Effector CD4-positive, alpha-beta T cell (primary cell): ENCODE data around the gene MAD1L1.
A peak's percentile ranks its signal among the peaks of the same experiment; 100 is the strongest.
"Not testable (repeated sequence)": the region's sequence is repeated elsewhere in the genome, so short reads cannot be mapped to it uniquely, and the experiment has no call there.

Experiments used
- DNase-seq: peaks from one replicate; pipeline ENCODE4 v3.0.0-alpha.2; 2020

MAD1L1 gene

GRCh38 chr7:1867370-1868260 is 365.1 kb downstream of the MAD1L1 start:
- DNase-seq = no peak

GRCh38 chr7:1866601-1867000 is 366.1 kb downstream of the MAD1L1 start:
- no peak for DNase-seq

DNA sequence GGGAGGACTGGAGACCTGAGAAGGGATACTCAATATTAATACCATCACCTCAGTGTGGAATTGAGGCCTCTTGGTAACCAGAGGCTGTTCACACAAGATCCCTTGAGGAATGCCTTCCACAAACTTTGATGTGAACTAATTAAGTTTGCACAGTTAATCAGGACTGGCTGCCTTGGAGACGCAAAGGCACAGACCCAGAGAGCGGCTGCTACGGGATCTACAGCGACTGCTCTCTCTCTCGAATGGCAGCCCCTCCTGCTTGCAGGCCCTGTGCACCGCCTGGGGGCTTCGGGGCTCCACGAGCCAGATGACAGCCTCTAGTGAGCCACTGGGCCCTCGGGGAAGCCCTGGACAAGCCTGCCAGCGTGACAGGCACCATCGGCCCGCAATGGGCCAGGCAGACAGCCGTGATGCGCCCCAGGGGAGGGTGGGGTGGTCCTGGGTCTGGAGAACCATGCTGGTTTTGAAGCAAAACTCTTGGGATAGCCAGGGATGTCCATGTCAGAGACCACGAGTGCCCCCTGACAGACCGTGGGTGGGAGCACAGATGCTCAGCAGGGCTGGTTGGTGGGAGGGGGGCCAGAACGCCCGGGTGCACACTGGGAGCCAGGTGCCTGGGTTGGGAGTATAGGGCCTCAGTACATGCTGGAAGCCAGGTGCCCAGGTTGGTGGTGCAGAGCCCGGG is 367.0 kb downstream of the MAD1L1 start:
- DNase-seq = no peak

DNA sequence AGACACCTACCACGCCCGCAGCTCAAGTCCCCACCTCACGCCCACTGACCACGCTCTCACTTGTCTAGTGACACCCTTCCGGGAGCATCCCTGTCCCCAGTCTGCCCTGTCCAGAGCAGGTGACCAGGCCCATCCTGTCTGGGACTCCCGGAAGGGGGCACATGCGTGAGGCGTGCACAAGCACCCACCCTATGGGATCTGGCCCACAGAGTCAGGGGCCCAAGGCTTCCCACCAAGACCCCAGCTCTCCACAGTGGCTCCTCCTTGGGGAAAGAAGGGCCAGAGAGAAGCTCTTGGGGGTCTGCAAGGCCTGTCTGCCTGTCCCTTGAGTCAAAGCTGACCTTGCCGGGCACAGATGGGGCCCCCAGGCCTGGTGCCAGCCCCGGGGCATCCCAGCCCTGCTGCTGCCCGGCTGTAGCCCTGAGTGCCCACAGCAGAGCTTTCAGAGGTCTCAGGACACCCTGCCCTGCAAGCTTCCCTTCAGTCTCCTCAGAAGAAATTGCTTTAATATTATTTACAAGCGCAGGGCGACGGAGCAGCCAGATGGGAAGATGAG is 367.7 kb downstream of the MAD1L1 start:
- no peak for DNase-seq

GRCh38 chr7:1864161-1864940 is 368.4 kb downstream of the MAD1L1 start:
- DNase-seq = no peak

- DNase-seq = no peak
These were observed 369.4 kb downstream of the MAD1L1 start for GRCh38 chr7:1863091-1863900.

DNA sequence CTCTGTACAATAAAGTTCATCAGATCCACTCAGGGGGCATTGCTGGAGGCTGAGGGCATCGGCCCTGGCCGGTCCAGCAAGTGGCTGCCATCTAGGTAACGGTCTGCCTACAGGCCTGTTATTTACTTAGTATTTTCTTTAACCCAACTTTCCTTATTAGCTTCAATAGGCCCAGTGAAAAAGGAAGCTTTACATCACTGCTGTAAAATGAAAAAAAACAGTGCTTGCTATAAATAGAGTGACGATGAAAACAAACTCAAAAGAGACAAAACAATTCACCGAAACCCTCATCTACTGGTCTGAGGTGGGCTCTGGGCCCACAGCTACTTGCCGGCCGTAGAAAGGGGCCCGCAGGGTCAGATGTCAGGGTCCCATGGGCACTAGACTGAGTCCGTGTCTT is 370.2 kb downstream of the MAD1L1 start:
- no peak for DNase-seq

GRCh38 chr7:1861799-1862458 is 370.8 kb downstream of the MAD1L1 start:
- DNase-seq = no peak

- not testable (repeated sequence) for DNase-seq
These were observed 371.6 kb downstream of the MAD1L1 start for GRCh38 chr7:1860881-1861798.

- DNase-seq = no peak
These were observed 373.3 kb downstream of the MAD1L1 start for GRCh38 chr7:1859266-1860035.

DNA sequence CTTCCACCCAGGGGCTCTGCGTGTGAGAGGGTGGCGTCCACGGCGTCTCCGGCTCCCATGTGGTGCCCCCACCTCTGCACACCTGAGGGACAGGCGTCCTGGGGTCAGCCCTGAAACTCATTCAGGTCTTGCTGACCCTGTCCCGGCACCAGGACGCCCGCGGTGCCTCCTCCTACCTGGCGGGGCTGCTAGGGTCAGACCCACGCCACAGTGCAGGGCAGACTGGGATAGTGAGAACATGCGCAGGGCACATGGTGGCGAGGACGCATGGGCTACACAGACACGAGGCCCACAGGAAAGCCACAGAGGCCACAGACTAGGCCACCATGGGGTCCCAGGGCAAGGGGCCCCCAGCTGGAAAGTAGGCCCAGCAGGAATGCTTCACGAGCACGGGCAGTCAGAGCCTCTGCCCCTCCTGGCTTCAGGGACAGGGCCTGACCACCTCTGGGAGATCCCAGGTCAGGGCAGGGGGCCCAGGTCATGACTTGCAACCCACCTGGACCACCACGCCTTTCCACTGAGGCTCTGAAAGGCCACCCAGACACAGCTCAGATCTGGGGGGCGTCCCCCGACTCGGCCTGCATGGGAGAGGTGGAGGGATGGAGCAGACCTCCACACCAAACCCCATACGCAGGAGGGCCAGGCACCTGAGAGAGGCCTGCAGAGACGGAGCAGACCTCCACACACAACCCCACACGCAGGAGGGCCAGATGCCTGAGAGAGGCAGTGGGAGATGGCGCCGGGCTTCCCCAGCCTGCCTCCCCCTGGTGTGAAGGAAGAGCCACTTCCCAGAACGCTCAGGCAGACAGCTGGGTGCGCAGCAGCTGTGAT is 374.1 kb downstream of the MAD1L1 start:
- no peak for DNase-seq

GRCh38 chr7:1857487-1858421 is 375.0 kb downstream of the MAD1L1 start:
- DNase-seq = no peak

- peak; percentile 1 for DNase-seq
These were observed 375.8 kb downstream of the MAD1L1 start for GRCh38 chr7:1856888-1857441.

GRCh38 chr7:1856161-1856887 is 376.4 kb downstream of the MAD1L1 start:
- no peak for DNase-seq

GRCh38 chr7:1855725-1856160 is 377.0 kb downstream of the MAD1L1 start:
- no peak for DNase-seq
